Measurements from ENCODE around the gene TRPM5.
"Not testable (repeated sequence)": the region's sequence is repeated elsewhere in the genome, so short reads cannot be mapped to it uniquely, and the experiment has no call there.

The TRPM5 gene

GRCh38 chr11:2443881-2444820 lies at the start of gene TRPM5:
TRPM5 (minus strand) TSS chr11:2444514; CDS start chr11:2423036, 21,478 bp downstream.
- DNase-seq (ENCODE audit: low read depth in 2 of 2), result peak; percentile 44 to 52

- no peak for DNase-seq (ENCODE audit: low read depth in 2 of 2)
Measured at GRCh38 chr11:2489083-2489482, 44.8 kb upstream of the TRPM5 start.

GRCh38 chr11:2488004-2488403 lies 43.7 kb upstream of the TRPM5 start:
- DNase-seq (ENCODE audit: low read depth in 2 of 2), result no peak

- DNase-seq (ENCODE audit: low read depth in 2 of 2), result no peak
Measured at GRCh38 chr11:2484576-2485125, 40.3 kb upstream of the TRPM5 start.

- DNase-seq (ENCODE audit: low read depth in 2 of 2), result no peak
Measured at GRCh38 chr11:2483426-2483825, 39.1 kb upstream of the TRPM5 start.

- no peak for DNase-seq (ENCODE audit: low read depth in 2 of 2)
Measured at GRCh38 chr11:2482745-2483144, 38.4 kb upstream of the TRPM5 start.

GRCh38 chr11:2482204-2482603 lies 37.9 kb upstream of the TRPM5 start:
- DNase-seq (ENCODE audit: low read depth in 2 of 2), result no peak

- DNase-seq (ENCODE audit: low read depth in 2 of 2), result no peak
Measured at GRCh38 chr11:2481253-2481652, 36.9 kb upstream of the TRPM5 start.

- no peak for DNase-seq (ENCODE audit: low read depth in 2 of 2)
Measured at GRCh38 chr11:2480874-2481220, 36.5 kb upstream of the TRPM5 start.

GRCh38 chr11:2480067-2480873 lies 36.0 kb upstream of the TRPM5 start:
- not testable (repeated sequence) for DNase-seq (ENCODE audit: low read depth in 2 of 2)

- no peak for DNase-seq (ENCODE audit: low read depth in 2 of 2)
Measured at GRCh38 chr11:2477936-2478335, 33.6 kb upstream of the TRPM5 start.

GRCh38 chr11:2477254-2477653 lies 32.9 kb upstream of the TRPM5 start:
- no peak for DNase-seq (ENCODE audit: low read depth in 2 of 2)

- DNase-seq (ENCODE audit: low read depth in 2 of 2), result no peak
Measured at GRCh38 chr11:2475136-2475918, 31.0 kb upstream of the TRPM5 start.

- no peak for DNase-seq (ENCODE audit: low read depth in 2 of 2)
Measured at GRCh38 chr11:2474059-2474901, 30.0 kb upstream of the TRPM5 start.

GRCh38 chr11:2473361-2474058 lies 29.2 kb upstream of the TRPM5 start:
- DNase-seq (ENCODE audit: low read depth in 2 of 2), result no peak

GRCh38 chr11:2472428-2473186 lies 28.3 kb upstream of the TRPM5 start:
- DNase-seq (ENCODE audit: low read depth in 2 of 2), result no peak

GRCh38 chr11:2471804-2472096 lies 27.4 kb upstream of the TRPM5 start:
- no peak for DNase-seq (ENCODE audit: low read depth in 2 of 2)

- no peak for DNase-seq (ENCODE audit: low read depth in 2 of 2)
Measured at GRCh38 chr11:2471048-2471803, 26.9 kb upstream of the TRPM5 start.

- DNase-seq (ENCODE audit: low read depth in 2 of 2), result no peak
Measured at GRCh38 chr11:2470495-2470894, 26.2 kb upstream of the TRPM5 start.

All from stimulated activated CD8-positive, alpha-beta memory T cell treated with anti-CD3 and anti-CD28 coated beads, Interleukin-7, amount 100 ng/mL, for 1 hour (primary cell).